Kidney glomerular epithelial cell (primary cell): ENCODE data around the gene GAGE12H.
"Not testable (repeated sequence)": the region's sequence is repeated elsewhere in the genome, so short reads cannot be mapped to it uniquely, and the experiment has no call there.

Experiments used
- DNase-seq: peaks from one replicate; lab custom pipeline; 2025; lab: John Stamatoyannopoulos, UW

GAGE12H gene

DNA sequence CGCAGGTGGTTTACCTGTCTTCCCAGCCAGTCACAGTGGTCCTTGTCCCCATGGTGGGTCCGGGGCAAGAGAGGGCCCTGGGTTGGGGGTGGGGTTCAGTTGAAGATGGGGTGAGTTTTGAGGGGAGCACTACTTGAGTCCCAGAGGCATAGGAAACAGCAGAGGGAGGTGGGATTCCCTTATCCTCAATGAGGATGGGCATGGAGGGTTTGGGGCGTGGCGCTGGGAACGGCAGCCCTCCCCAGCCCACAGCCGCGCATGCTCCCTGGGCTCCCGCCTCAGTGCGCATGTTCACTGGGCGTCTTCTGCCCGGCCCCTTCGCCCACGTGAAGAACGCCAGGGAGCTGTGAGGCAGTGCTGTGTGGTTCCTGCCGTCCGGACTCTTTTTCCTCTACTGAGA is at the start of gene GAGE12H:
Gene GAGE12H, plus strand, starts transcription at position 301 of the 400 bp plus-strand sequence. CDS start 1,155 bp downstream, outside the sequence.
- DNase-seq: not testable (repeated sequence)

DNA sequence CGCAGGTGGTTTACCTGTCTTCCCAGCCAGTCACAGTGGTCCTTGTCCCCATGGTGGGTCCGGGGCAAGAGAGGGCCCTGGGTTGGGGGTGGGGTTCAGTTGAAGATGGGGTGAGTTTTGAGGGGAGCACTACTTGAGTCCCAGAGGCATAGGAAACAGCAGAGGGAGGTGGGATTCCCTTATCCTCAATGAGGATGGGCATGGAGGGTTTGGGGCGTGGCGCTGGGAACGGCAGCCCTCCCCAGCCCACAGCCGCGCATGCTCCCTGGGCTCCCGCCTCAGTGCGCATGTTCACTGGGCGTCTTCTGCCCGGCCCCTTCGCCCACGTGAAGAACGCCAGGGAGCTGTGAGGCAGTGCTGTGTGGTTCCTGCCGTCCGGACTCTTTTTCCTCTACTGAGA is 47.9 kb upstream of the GAGE12H start, which contains the start of gene GAGE12C:
Gene GAGE12C, plus strand, starts transcription at position 301 of the 400 bp plus-strand sequence. CDS start 1,155 bp downstream, outside the sequence.
- not testable (repeated sequence) for DNase-seq

DNA sequence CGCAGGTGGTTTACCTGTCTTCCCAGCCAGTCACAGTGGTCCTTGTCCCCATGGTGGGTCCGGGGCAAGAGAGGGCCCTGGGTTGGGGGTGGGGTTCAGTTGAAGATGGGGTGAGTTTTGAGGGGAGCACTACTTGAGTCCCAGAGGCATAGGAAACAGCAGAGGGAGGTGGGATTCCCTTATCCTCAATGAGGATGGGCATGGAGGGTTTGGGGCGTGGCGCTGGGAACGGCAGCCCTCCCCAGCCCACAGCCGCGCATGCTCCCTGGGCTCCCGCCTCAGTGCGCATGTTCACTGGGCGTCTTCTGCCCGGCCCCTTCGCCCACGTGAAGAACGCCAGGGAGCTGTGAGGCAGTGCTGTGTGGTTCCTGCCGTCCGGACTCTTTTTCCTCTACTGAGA is 38.3 kb upstream of the GAGE12H start, which contains the start of gene GAGE12D:
Gene GAGE12D, plus strand, starts transcription at position 301 of the 400 bp plus-strand sequence. CDS start 1,155 bp downstream, outside the sequence.
- DNase-seq: not testable (repeated sequence)

- DNase-seq: not testable (repeated sequence)
These were observed 28.8 kb upstream of the GAGE12H start, which contains the start of gene GAGE12E for GRCh38 chrX:49550989-49551388. TSS of gene GAGE12E (plus strand) at chrX:49551289. CDS start at chrX:49552444, 1,155 bp downstream.

DNA sequence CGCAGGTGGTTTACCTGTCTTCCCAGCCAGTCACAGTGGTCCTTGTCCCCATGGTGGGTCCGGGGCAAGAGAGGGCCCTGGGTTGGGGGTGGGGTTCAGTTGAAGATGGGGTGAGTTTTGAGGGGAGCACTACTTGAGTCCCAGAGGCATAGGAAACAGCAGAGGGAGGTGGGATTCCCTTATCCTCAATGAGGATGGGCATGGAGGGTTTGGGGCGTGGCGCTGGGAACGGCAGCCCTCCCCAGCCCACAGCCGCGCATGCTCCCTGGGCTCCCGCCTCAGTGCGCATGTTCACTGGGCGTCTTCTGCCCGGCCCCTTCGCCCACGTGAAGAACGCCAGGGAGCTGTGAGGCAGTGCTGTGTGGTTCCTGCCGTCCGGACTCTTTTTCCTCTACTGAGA is 19.2 kb upstream of the GAGE12H start, which contains the start of gene GAGE12F:
Gene GAGE12F, plus strand, starts transcription at position 301 of the 400 bp plus-strand sequence. CDS start 1,155 bp downstream, outside the sequence.
- DNase-seq: not testable (repeated sequence)

GRCh38 chrX:49568728-49569127 is 11.0 kb upstream of the GAGE12H start:
- not testable (repeated sequence) for DNase-seq

- not testable (repeated sequence) for DNase-seq
These were observed 10.6 kb upstream of the GAGE12H start for GRCh38 chrX:49569152-49569551.

GRCh38 chrX:49570100-49570499 is 9.6 kb upstream of the GAGE12H start, which contains the start of gene GAGE12G:
TSS of gene GAGE12G (plus strand) at chrX:49570400. CDS start at chrX:49571555, 1,155 bp downstream.
- not testable (repeated sequence) for DNase-seq

GRCh38 chrX:49589196-49589595 is 9.4 kb downstream of the GAGE12H start, which contains the start of gene GAGE2A:
TSS of gene GAGE2A (plus strand) at chrX:49589496. CDS start at chrX:49590651, 1,155 bp downstream.
- DNase-seq: not testable (repeated sequence)

GRCh38 chrX:49589769-49590478 is 10.2 kb downstream of the GAGE12H start:
- DNase-seq: not testable (repeated sequence)

GRCh38 chrX:49590488-49590887 is 10.7 kb downstream of the GAGE12H start:
- not testable (repeated sequence) for DNase-seq

GRCh38 chrX:49598720-49599119 is 19.0 kb downstream of the GAGE12H start, which contains the start of gene GAGE1:
TSS of gene GAGE1 (plus strand) at chrX:49599020. CDS start at chrX:49600175, 1,155 bp downstream.
- DNase-seq: not testable (repeated sequence)

- no peak for DNase-seq
These were observed 31.1 kb downstream of the GAGE12H start for GRCh38 chrX:49610718-49611310.

DNA sequence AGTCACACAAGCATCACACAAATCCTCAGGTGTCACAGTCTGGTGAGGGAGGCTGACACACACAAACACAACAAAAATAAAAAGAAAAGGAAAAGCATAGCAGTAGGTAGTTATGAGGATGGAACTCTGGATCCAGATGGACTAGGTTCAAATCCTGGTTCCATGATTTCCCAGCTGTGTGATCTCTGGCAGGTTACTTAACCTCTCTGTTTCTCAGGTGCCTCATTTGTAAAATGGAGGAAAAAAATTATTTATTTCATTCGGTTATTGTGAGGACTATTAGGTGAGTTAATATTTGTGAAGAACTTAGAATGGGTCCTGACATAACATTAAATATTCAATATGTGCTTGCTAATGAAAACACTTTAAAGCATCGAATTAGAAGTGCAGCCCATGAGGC is 38.8 kb downstream of the GAGE12H start:
- no peak for DNase-seq

GRCh38 chrX:49627086-49627777 is 47.5 kb downstream of the GAGE12H start:
- DNase-seq: no peak
